Measurements from ENCODE around the gene SLAIN2.

DNA sequence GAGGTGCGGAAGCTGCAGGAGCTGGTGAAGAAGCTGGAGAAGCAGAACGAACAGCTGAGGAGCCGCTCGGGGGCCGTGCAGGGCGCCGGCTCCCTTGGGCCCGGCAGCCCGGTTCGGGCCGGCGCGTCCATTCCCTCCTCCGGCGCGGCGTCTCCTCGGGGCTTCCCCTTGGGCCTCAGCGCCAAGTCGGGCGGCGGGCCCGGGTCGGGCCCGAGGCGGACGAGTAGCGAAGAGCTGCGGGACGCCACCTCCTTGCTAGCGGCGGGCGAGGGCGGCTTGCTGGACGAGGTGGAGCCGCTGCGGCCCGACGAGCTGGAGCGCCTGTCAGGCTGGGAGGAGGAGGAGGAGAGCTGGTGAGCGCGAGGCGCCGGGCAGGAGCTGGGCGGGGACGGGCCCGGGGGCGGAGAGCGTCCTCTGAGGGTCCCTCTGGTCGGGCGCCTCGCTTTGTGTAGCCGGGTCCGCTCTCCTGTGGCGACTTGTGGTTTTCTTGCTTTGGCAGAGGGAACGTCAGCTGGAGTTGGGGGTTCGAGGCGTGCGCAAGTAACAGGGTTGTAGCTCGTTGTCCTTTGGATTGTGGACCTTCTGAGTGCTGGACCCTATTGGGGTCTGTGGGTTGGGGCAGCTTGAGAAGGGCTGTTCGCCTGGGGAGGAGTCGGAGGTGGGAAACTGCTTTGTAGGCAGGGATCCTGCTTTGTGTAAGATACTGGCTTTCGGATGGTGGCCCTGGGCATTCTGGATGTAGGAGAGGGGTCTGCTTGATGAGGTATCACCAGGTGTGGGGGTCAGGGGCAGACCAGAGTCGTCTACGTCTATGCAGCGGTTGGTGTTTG is 662 bp downstream of the SLAIN2 start:
- no peak for TF ChIP-seq GATA2 (IDR thresholded peaks at IDR 0.05; ENCODE audit: low read depth, low read length)
- TF ChIP-seq GATA3 (IDR thresholded peaks at IDR 0.05; ENCODE audit: low read depth, low read length) = no peak
